GM12878 (cell line): ENCODE measurements around the gene SLC35F3. TPM values are rescaled to one million over a fixed set of nuclear protein-coding genes. Genes with fewer than 3 reads are reported as not detected.
A peak's percentile ranks its signal among the peaks of the same experiment; 100 is the strongest.

ENCODE experiments used
- ATAC-seq: fragments of 200-7000 bp; cut with Tn5 transposase; 3 replicates; pipeline ENCODE4 v1.9.1; 2020; ENCODE audit warnings: mild to moderate bottlenecking, moderate library complexity
- BruUV-seq: library from RNA; stranded (reverse); fragments of 400-500 nt; replicated peaks from 2 replicates; lab custom pipeline; 2021; lab: Mats Ljungman, UMichigan
- CTCF ChIA-PET: fragments of 300-600 bp; sonication (Branson Sonifier 250); formaldehyde crosslinking; extraction: SDS; loops from one replicate; lab custom pipeline; 2021; ENCODE audit warnings: inconsistent platforms; lab: Yijun Ruan, JAX
- POLR2A ChIA-PET: fragments of 350-600 bp; formaldehyde crosslinking; extraction: SDS; loops from one replicate; lab custom pipeline; 2021; ENCODE audit warnings: inconsistent platforms; lab: Charles Lee
- RAD21 ChIA-PET: fragments of 300-600 bp; sonication (Branson Sonifier 250); formaldehyde crosslinking; loops from one replicate; lab custom pipeline; 2023; ENCODE audit warnings: antibody characterized with exemption; ENCODE audit not compliant: unreplicated experiment; lab: Charles Lee
- SMC1A ChIA-PET: fragments of 300-600 bp; sonication (Branson Sonifier 250); formaldehyde crosslinking; loops from one replicate; lab custom pipeline; 2023; ENCODE audit not compliant: unreplicated experiment, uncharacterized antibody; lab: Charles Lee
- DNase-seq: peaks from one replicate; pipeline ENCODE4 v3.0.0-alpha.2; 2011; ENCODE audit warnings: low read depth, low spot score
- FAIRE-seq: peaks from 3 replicates; lab custom pipeline; 2011; peaks lifted over from hg19 to GRCh38; lab: Jason Lieb, UNC
- H2AFZ ChIP-seq: 2 replicates; pipeline ENCODE4 v1.6.0; 2011; ENCODE audit warnings: low read depth, low read length, control low read depth; ENCODE audit not compliant: control insufficient read depth
- H3K27ac ChIP-seq: 2 replicates; pipeline ENCODE4 v1.5.1; 2011; ENCODE audit warnings: control low read depth; ENCODE audit not compliant: control insufficient read depth, insufficient read depth
- H3K27me3 ChIP-seq, 2 experiments: replicated peaks in 1 of 2; 2 replicates each; pipeline versions ENCODE4 v1.6.0 to v1.6.1; 2011; ENCODE audit warnings: low read length in 1 of 2; ENCODE audit not compliant: control insufficient read depth in 2 of 2, insufficient read depth in 2 of 2
- H3K36me3 ChIP-seq, 2 experiments: 2 replicates each; pipeline ENCODE4 v1.5.1; 2011; ENCODE audit warnings: low read length in 1 of 2; ENCODE audit not compliant: control insufficient read depth in 2 of 2, insufficient read depth in 2 of 2
- H3K4me1 ChIP-seq: 2 replicates; pipeline ENCODE4 v1.6.1; 2011; ENCODE audit warnings: mild to moderate bottlenecking, low read length, moderate library complexity, mixed read lengths; ENCODE audit not compliant: control insufficient read depth, insufficient read depth
- H3K4me2 ChIP-seq: 2 replicates; pipeline ENCODE4 v1.6.0; 2011; ENCODE audit warnings: control low read depth; ENCODE audit not compliant: control insufficient read depth, insufficient read depth
- H3K4me3 ChIP-seq: fragments of 200-600 bp; sonication (generic); 2 replicates; pipeline ENCODE4 v1.5.1; 2016
- H3K79me2 ChIP-seq: 2 replicates; pipeline ENCODE4 v1.6.0; 2011; ENCODE audit warnings: low read length; ENCODE audit not compliant: control insufficient read depth, insufficient read depth
- H3K9ac ChIP-seq: 2 replicates; pipeline ENCODE4 v1.8.0; 2011; ENCODE audit warnings: low read length, control low read depth, mixed read lengths; ENCODE audit not compliant: control insufficient read depth, insufficient read depth
- H3K9me3 ChIP-seq: replicated peaks from 3 replicates; pipeline ENCODE4 v1.5.1; 2011; ENCODE audit warnings: mild to moderate bottlenecking, low read length; ENCODE audit not compliant: control insufficient read depth, insufficient read depth
- H4K20me1 ChIP-seq: 2 replicates; pipeline ENCODE4 v1.6.0; 2011; ENCODE audit not compliant: control insufficient read depth, insufficient read depth
- BHLHE40 ChIP-seq, 2 experiments: fragments of 450-650 bp in 1 of 2; IDR thresholded peaks; 2 replicates each; pipeline ENCODE4 v1.6.1; 2011 to 2017; ENCODE audit warnings: low read depth in 2 of 2, borderline replicate concordance in 1 of 2, improper control_type of control experiment in 1 of 2, low read length in 1 of 2, mild to moderate bottlenecking in 1 of 2
- E4F1 ChIP-seq: fragments of 450-650 bp; IDR thresholded peaks from 2 replicates; pipeline ENCODE4 v1.6.1; 2018; ENCODE audit warnings: borderline replicate concordance, mild to moderate bottlenecking; ENCODE audit not compliant: partially characterized antibody
- EGR1 ChIP-seq, 2 experiments: IDR thresholded peaks; 1 replicate in 1 of 2; 2 replicates in 1 of 2; pipeline ENCODE4 v1.6.1; 2011 to 2012; ENCODE audit warnings: low read depth in 2 of 2, low read length in 2 of 2, borderline replicate concordance in 1 of 2, mild to moderate bottlenecking in 1 of 2, moderate library complexity in 1 of 2
- NFXL1 ChIP-seq: fragments of 450-650 bp; IDR thresholded peaks from 2 replicates; pipeline ENCODE4 v1.6.1; 2017; ENCODE audit warnings: antibody characterized with exemption, mild to moderate bottlenecking, borderline replicate concordance
- PKNOX1 ChIP-seq: fragments of 450-650 bp; IDR thresholded peaks from 2 replicates; pipeline ENCODE4 v1.6.1; 2016; ENCODE audit warnings: mild to moderate bottlenecking
- POLR2A ChIP-seq: IDR thresholded peaks from 2 replicates; pipeline ENCODE4 v1.6.1; 2011; ENCODE audit warnings: low read depth, mild to moderate bottlenecking, low read length
- POU2F2 ChIP-seq: IDR thresholded peaks from 3 replicates; pipeline ENCODE4 v1.6.1; 2011; ENCODE audit warnings: low read depth, mild to moderate bottlenecking, low read length, borderline replicate concordance
- RAD51 ChIP-seq: fragments of 450-650 bp; IDR thresholded peaks from 2 replicates; pipeline ENCODE4 v1.6.1; 2016; ENCODE audit warnings: moderate library complexity, mild to moderate bottlenecking, inconsistent platforms
- STAT1 ChIP-seq: fragments of 450-650 bp; conservative IDR thresholded peaks from 2 replicates; pipeline ENCODE4 v1.6.1; 2014; ENCODE audit warnings: antibody characterized with exemption, mild to moderate bottlenecking
- SUZ12 ChIP-seq: fragments of 200-600 bp; sonication (generic); IDR thresholded peaks from one replicate; pipeline ENCODE4 v1.6.1; 2018; ENCODE audit warnings: antibody characterized with exemption, mild to moderate bottlenecking; ENCODE audit not compliant: unreplicated experiment
- ZNF217 ChIP-seq: fragments of 450-650 bp; IDR thresholded peaks from 2 replicates; pipeline ENCODE4 v1.6.1; 2017; ENCODE audit warnings: antibody characterized with exemption, mild to moderate bottlenecking
- in situ Hi-C: fragments of 300-500 bp; cut with MboI; formaldehyde crosslinking; loops from 9 replicates; pipeline ENCODE4 v1.14.3; 2018; ENCODE audit warnings: mixed read lengths
- intact Hi-C: fragments of 100-400 bp; cut with micrococcal nuclease; formaldehyde crosslinking; loops from one replicate; pipeline ENCODE4 v1.14.2; 2022; ENCODE audit not compliant: unreplicated experiment
- polyA plus RNA-seq, 11 experiments: library from polyadenylated mRNA; depleted of rRNA in 4 of 11; unstranded in 6 of 11; stranded (reverse) in 5 of 11; fragments of >200 nt; fragmentation: Nextera tagmentation in 4 of 11; fragmentation: Illumina TruSeq in 1 of 11; extraction: Ambion mirVana in 4 of 11; extraction: Trizol in 1 of 11; gene quantifications; 1 replicate in 1 of 11; 2 replicates in 10 of 11; pipeline versions ENCODE4 v1.2.1 to v1.2.3, GENCODE V29; 2011 to 2016; ENCODE audit warnings: inconsistent platforms in 2 of 11, missing spikeins in 2 of 11, low read depth in 1 of 11
- total RNA-seq, 4 experiments: library from RNA; depleted of rRNA in 3 of 4; stranded (reverse); fragments of >200 nt in 3 of 4; fragmentation: Illumina TruSeq in 1 of 4; extraction: Trizol in 1 of 4; gene quantifications; 2 replicates each; pipeline versions ENCODE4 v1.2.1 to v1.2.3, GENCODE V29; 2013 to 2021

The SLC35F3 gene
- total and polyA plus RNA-seq, 10 of the 15 experiments (the other 5 are each of a cell fraction or from before 2014, with no cell fraction given), result 1.0 to 8.6 (median 5.7) TPM

GRCh38 chr1:234356615-234357269 lies 452.3 kb downstream of the SLC35F3 start (continued):
- TF ChIP-seq POU2F2 (0 out of 3 replicates have a peak, but pooled peaks have one; percentile 31), POLR2A (peak; percentile 72), E4F1 (peak; percentile 75)

GRCh38 chr1:234357831-234358230 lies 453.4 kb downstream of the SLC35F3 start:
- Histone ChIP-seq H3K79me2 (peaks cover 2% of the 10 kb centered on the region), H3K36me3 (no peaks in the 10 kb centered on the region), H2AFZ (no peak overlapping the region), H3K27ac (no peak overlapping the region; the same call in 1 of the 2 replicates), H4K20me1 (no peaks in the 10 kb centered on the region), H3K4me3 (peak overlapping the region; percentile 51), H3K4me1 (no peaks in the 10 kb centered on the region; the same call in 1 of the 2 replicates), H3K4me2 (peak overlapping the region; percentile 79), H3K9me3 (no peaks in the 10 kb centered on the region), H3K27me3 (no peaks in the 10 kb centered on the region), H3K9ac (no peak overlapping the region)
- ChIA-PET CTCF (interaction anchor here (0.9 to 1.8 kb wide), 4 partner anchors 10 to 121 kb away, joined by 3 to 7 read pairs (median 4); partner anchors contain the start of genes COA6 and TARBP1), POLR2A (interaction anchor here (3.3 kb wide), 1 partner anchor 16 kb away, joined by 16 read pairs; the partner anchor contains the start of gene COA6), RAD21 (interaction anchor here (0.8 to 1.1 kb wide), 2 partner anchors 15 to 17 kb away, joined by 3 read pairs; partner anchors contain the start of gene COA6), SMC1A (interaction anchor here (0.8 to 3.3 kb wide), 5 partner anchors 10 to 168 kb away, joined by 3 to 30 read pairs (median 4); partner anchors contain the start of gene COA6)
- DNase-seq, result no peak
- ATAC-seq, result no peak
- TF ChIP-seq SUZ12 (no peak), PKNOX1 (peak; percentile 15; the same call in 1 of the 2 replicates), STAT1 (no peak), BHLHE40 (IDR thresholded peaks at IDR 0.05; ENCODE audit: borderline replicate concordance in 1 of 2, low read depth in 2 of 2, low read length in 1 of 2) (no peak), EGR1 (IDR thresholded peaks at IDR 0.05; ENCODE audit: borderline replicate concordance in 1 of 2, low read depth in 2 of 2, low read length in 2 of 2) (no peak), RAD51 (no peak), NFXL1 (no peak), ZNF217 (no peak)
- no peak for FAIRE-seq
- intact Hi-C loops, result loop anchor here (1.0 kb wide), 1 partner anchor 15 kb away; the partner anchor contains the start of gene COA6
- BruUV-seq, result no TSS peak
- in situ Hi-C loops, result no loop called here
